Measurements from ENCODE around the gene LIX1L. TPM values are rescaled to one million over a fixed set of nuclear protein-coding genes. Genes with fewer than 3 reads are reported as not detected.
A peak's percentile ranks its signal among the peaks of the same experiment; 100 is the strongest.

Gene LIX1L
- total and polyA plus RNA-seq, 2 of the 4 experiments (the other 2 are of a cell fraction): 14.7 to 28.8 TPM

- TF ChIP-seq SMC3 (IDR thresholded peaks at IDR 0.05; ENCODE audit: low read depth, low read length): no peak
- no peak for TF ChIP-seq RAD21 (IDR thresholded peaks at IDR 0.05; ENCODE audit: low read length)
- TF ChIP-seq POLR2A (IDR thresholded peaks at IDR 0.05; ENCODE audit: low read depth, low read length): no peak
Observed at GRCh38 chr1:145927916-145928643, 29.7 kb downstream of the LIX1L start (continued).

- Histone ChIP-seq H3K4me1 (ENCODE audit: control insufficient read depth, insufficient read depth, low read length) (peaks cover 3% of the 10 kb centered on the region), H2BK15ac (ENCODE audit: low read depth, low read length) (no peak within 1 kb of the TSS; the same call in 2 of the 3 replicates), H2BK120ac (ENCODE audit: low read depth, low read length) (peak within 1 kb of the TSS; percentile 35; the same call in 1 of the 2 replicates), H3K56ac (ENCODE audit: extremely low read depth, insufficient read depth, low read length) (peak within 1 kb of the TSS; percentile 97), H3K4me2 (ENCODE audit: low read depth, low read length) (peak within 1 kb of the TSS; percentile 87), H4K5ac (ENCODE audit: low read depth, low read length) (peak within 1 kb of the TSS; percentile 95), H3K27me3 (ENCODE audit: control insufficient read depth, insufficient read depth, low read length) (no peaks in the 10 kb centered on the region), H2BK20ac (ENCODE audit: low read depth, low read length) (no peak within 1 kb of the TSS), H3K18ac (ENCODE audit: low read depth, low read length) (peak within 1 kb of the TSS; percentile 86), H3K79me1 (ENCODE audit: low read depth in 1 of 2, low read length in 2 of 2) (peaks cover 18 to 27% of the 10 kb centered on the region in 2 experiments; a peak in 3 of 4 replicates), H3K9me3 (ENCODE audit: control insufficient read depth, insufficient read depth, low read length) (no peaks in the 10 kb centered on the region), H3K14ac (replicated peaks; ENCODE audit: low read depth, low read length) (peak within 1 kb of the TSS; percentile 87), H2AFZ (replicated peaks; ENCODE audit: low read length, poor library complexity) (peak within 1 kb of the TSS; percentile 91), H3K23ac (ENCODE audit: low read depth, low read length) (peak within 1 kb of the TSS; percentile 86), H4K20me1 (ENCODE audit: insufficient read depth, low read length) (no peaks in the 10 kb centered on the region), H2BK5ac (ENCODE audit: low read depth, low read length, poor library complexity, severe bottlenecking) (peak within 1 kb of the TSS; percentile 92), H3K36me3 (ENCODE audit: control insufficient read depth, insufficient read depth, low read length) (peaks cover 6% of the 10 kb centered on the region), H3K27ac (ENCODE audit: insufficient read depth, low read length) (peak within 1 kb of the TSS; percentile 87), H3K4me3 (ENCODE audit: insufficient read depth, low read depth, low read length) (peak within 1 kb of the TSS; percentile 76), H4K91ac (ENCODE audit: insufficient read depth, low read depth, low read length) (peak within 1 kb of the TSS; percentile 82), H4K8ac (ENCODE audit: low read depth in 2 of 2, low read length in 2 of 2) (peak within 1 kb of the TSS; percentile 96 to 97), H2AK9ac (replicated peaks; ENCODE audit: low read depth, low read length, poor library complexity) (peak within 1 kb of the TSS; percentile 80), H3K4ac (ENCODE audit: low read depth, low read length) (peak within 1 kb of the TSS; percentile 89), H3K9ac (ENCODE audit: low read depth, low read length) (peak within 1 kb of the TSS; percentile 96), H2AK5ac (ENCODE audit: low read depth, low read length) (peak within 1 kb of the TSS; percentile 73), H3K9me1 (ENCODE audit: insufficient read depth, low read length) (peaks cover 4% of the 10 kb centered on the region; the same call in 1 of the 2 replicates)
- dilution Hi-C loops (cut with HindIII; ENCODE audit: low sequenced_read_pairs, unreplicated experiment): no loop called here
- DNase-seq: peak; percentile 99
- BruUV-seq (replicated peaks): no TSS peak
- ATAC-seq (ENCODE audit: low read depth): peak; percentile 100
- POLR2A ChIA-PET (ENCODE audit: unreplicated experiment): interaction anchor here (0.7 to 0.9 kb wide), 3 partner anchors 37 to 52 kb away, joined by 3 to 4 read pairs (median 3); no protein-coding TSS in a partner anchor
- TF ChIP-seq CHD1 (IDR thresholded peaks at IDR 0.05; ENCODE audit: low read depth, low read length) (0 out of 2 replicates have a peak, but pooled peaks have one; percentile 65), MAZ (IDR thresholded peaks at IDR 0.05; ENCODE audit: borderline replicate concordance, low read depth, low read length) (peak; percentile 15; the same call in 1 of the 2 replicates), CEBPB (IDR thresholded peaks at IDR 0.05; ENCODE audit: low read depth, low read length) (peak; percentile 42; the same call in 1 of the 2 replicates), CTCF (conservative IDR thresholded peaks at IDR 0.05; ENCODE audit: low read depth, low read length) (peak; percentile 62), POLR2A (IDR thresholded peaks at IDR 0.05; ENCODE audit: low read depth, low read length) (peak; percentile 97), FOS (IDR thresholded peaks at IDR 0.05; ENCODE audit: low read depth, low read length) (no peak)
- 2% methylated on average over 15 of the region's 41 CpGs; no CpG with 5 or more reads in 1 of the 2 experiments for WGBS, 2 experiments (ENCODE audit: extremely low coverage in 2 of 2, insufficient read length in 1 of 2)
- CTCF ChIA-PET: interaction anchor here (0.6 to 0.9 kb wide), 4 partner anchors 27 to 53 kb away, joined by 3 to 5 read pairs (median 3); partner anchors contain the start of genes ANKRD34A and POLR3GL
- intact Hi-C loops (cut with micrococcal nuclease): loop anchor here (2.0 kb wide), 3 partner anchors 30 to 70 kb away; partner anchors contain the start of genes ANKRD34A, POLR3GL and TXNIP
- in situ Hi-C loops (cut with MboI; ENCODE audit: low sequenced_read_pairs): no loop called here
Observed at GRCh38 chr1:145927063-145927886, 30.5 kb downstream of the LIX1L start, which contains the start of gene RBM8A. TSS of gene RBM8A (minus strand) at chr1:145927484. CDS start at chr1:145927426, 58 bp downstream.

Data from IMR-90 (cell line).